Lung (tissue), 12 donors: Measurements from ENCODE around the gene LGALS4. TPM values are rescaled to one million over a fixed set of nuclear protein-coding genes. Genes with fewer than 3 reads are reported as not detected.
"Not testable (repeated sequence)": the region's sequence is repeated elsewhere in the genome, so short reads cannot be mapped to it uniquely, and the experiment has no call there.

ENCODE experiments used
- ATAC-seq: fragments of 200-7000 bp; cut with Tn5 transposase; one replicate; pipeline ENCODE4 v1.9.1; 2020; ENCODE audit warnings: moderate number of reproducible peaks; ENCODE audit not compliant: insufficient read depth, low FRiP score
- DNase-seq, 3 donors: peaks; one replicate each; pipeline ENCODE4 v3.0.0-alpha.2; 2013 to 2017
- H3K27ac ChIP-seq, 2 donors: one replicate each; pipeline ENCODE4 v1.5.1; 2013; ENCODE audit warnings: mild to moderate bottlenecking in 2 of 2, moderate library complexity in 2 of 2, control low read depth in 1 of 2, inconsistent platforms in 1 of 2, low read depth in 1 of 2, low read length in 1 of 2
- H3K27me3 ChIP-seq, 3 donors: one replicate each; pipeline ENCODE4 v1.5.1; 2013; ENCODE audit warnings: low read length in 2 of 3; ENCODE audit not compliant: control insufficient read depth in 3 of 3, insufficient read depth in 3 of 3
- H3K36me3 ChIP-seq, 4 donors: one replicate each; pipeline ENCODE4 v1.5.1; 2013; ENCODE audit warnings: low read length in 4 of 4, mild to moderate bottlenecking in 1 of 4, moderate library complexity in 1 of 4; ENCODE audit not compliant: control insufficient read depth in 4 of 4, insufficient read depth in 4 of 4
- H3K4me1 ChIP-seq, 5 donors: one replicate each; pipeline ENCODE4 v1.5.1; 2013; ENCODE audit warnings: low read length in 5 of 5, mild to moderate bottlenecking in 2 of 5, moderate library complexity in 1 of 5; ENCODE audit not compliant: control insufficient read depth in 5 of 5, insufficient read depth in 5 of 5
- H3K4me3 ChIP-seq: one replicate; pipeline ENCODE4 v1.5.1; 2013; ENCODE audit warnings: mild to moderate bottlenecking, control low read depth, moderate library complexity
- H3K9ac ChIP-seq, 2 donors: one replicate each; pipeline ENCODE4 v1.5.1; 2013; ENCODE audit warnings: low read length in 2 of 2, control low read depth in 1 of 2; ENCODE audit not compliant: insufficient read depth in 1 of 2
- H3K9me3 ChIP-seq, 4 donors: one replicate each; pipeline ENCODE4 v1.5.1; 2013; ENCODE audit warnings: low read length in 3 of 4, mild to moderate bottlenecking in 1 of 4, moderate library complexity in 1 of 4; ENCODE audit not compliant: control insufficient read depth in 4 of 4, insufficient read depth in 3 of 4
- WGBS, 2 donors: extraction: QIAGEN DNeasy Blood & Tissue Kit; methylation state at CpG; one replicate each; pipeline ENCODE4 v1.1.7; 2013; 5-methylcytosine and 5-hydroxymethylcytosine counted together
- polyA plus RNA-seq, 2 donors: library from polyadenylated mRNA; stranded (reverse); fragments of 200-250 nt; gene quantifications; one replicate each; pipeline ENCODE4 v1.2.1, GENCODE V29; 2013
- total RNA-seq, 2 donors: library from RNA; depleted of rRNA in 1 of 2; stranded (reverse); fragments of >200 nt in 1 of 2; gene quantifications; one replicate each; pipeline ENCODE4 v1.2.1, GENCODE V29; 2014 to 2021
- TF ChIP-seq, protein P1 (sequence below): IDR thresholded peaks from 2 replicates; pipeline ENCODE4 v1.5.1; 2012; ENCODE audit warnings: mild to moderate bottlenecking; ENCODE audit errors: control extremely low read depth, extremely low read depth
- donor health status: control.
- donor health status: control.
- donor health status: Bipolar disorder and iron deficiency.
- donor health status: healthy.
- donor health status: DM: yes; HTN: yes; CAD: no.

Gene LGALS4
- total and polyA plus RNA-seq, 4 donors, result 0.39 to 4.1 (median 2.6) TPM

DNA sequence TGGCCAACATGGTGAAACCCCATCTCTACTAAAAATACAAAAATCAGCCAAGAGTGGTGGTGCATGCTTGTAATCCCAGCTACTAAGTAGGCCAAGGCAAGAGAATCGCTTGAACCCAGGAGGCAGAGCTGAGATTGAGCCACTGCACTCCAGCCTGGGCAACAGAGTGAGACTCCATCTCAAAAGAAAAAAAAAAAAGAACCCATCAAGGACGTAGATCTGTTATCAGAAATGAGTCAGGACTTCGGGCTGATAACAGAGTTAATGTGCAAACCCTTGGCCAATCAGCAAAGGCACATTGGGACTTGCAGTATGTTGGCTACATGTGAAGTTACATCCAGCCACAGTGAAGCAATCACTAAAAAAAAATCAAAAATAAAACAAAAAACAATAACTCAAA lies 28.5 kb downstream of the LGALS4 start:
- H3K4me1 ChIP-seq, result no peaks in the 10 kb centered on the region
- no peak overlapping the region for H3K9ac ChIP-seq
- no peaks in the 10 kb centered on the region for H3K36me3 ChIP-seq
- H3K9me3 ChIP-seq, result no peaks in the 10 kb centered on the region
- peaks cover 0 to 4% (median 0%) of the 10 kb centered on the region in 3 donors for H3K27me3 ChIP-seq
- no peak for ATAC-seq
- H3K27ac ChIP-seq, result no peak overlapping the region
- DNase-seq, result no peak
- WGBS, 2 donors, result 70 to 87% methylated on average over 3 of the region's 3 CpGs
- TF ChIP-seq, protein P1, sequence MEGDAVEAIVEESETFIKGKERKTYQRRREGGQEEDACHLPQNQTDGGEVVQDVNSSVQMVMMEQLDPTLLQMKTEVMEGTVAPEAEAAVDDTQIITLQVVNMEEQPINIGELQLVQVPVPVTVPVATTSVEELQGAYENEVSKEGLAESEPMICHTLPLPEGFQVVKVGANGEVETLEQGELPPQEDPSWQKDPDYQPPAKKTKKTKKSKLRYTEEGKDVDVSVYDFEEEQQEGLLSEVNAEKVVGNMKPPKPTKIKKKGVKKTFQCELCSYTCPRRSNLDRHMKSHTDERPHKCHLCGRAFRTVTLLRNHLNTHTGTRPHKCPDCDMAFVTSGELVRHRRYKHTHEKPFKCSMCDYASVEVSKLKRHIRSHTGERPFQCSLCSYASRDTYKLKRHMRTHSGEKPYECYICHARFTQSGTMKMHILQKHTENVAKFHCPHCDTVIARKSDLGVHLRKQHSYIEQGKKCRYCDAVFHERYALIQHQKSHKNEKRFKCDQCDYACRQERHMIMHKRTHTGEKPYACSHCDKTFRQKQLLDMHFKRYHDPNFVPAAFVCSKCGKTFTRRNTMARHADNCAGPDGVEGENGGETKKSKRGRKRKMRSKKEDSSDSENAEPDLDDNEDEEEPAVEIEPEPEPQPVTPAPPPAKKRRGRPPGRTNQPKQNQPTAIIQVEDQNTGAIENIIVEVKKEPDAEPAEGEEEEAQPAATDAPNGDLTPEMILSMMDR, result no peak
- H3K4me3 ChIP-seq, result no peak overlapping the region

DNA sequence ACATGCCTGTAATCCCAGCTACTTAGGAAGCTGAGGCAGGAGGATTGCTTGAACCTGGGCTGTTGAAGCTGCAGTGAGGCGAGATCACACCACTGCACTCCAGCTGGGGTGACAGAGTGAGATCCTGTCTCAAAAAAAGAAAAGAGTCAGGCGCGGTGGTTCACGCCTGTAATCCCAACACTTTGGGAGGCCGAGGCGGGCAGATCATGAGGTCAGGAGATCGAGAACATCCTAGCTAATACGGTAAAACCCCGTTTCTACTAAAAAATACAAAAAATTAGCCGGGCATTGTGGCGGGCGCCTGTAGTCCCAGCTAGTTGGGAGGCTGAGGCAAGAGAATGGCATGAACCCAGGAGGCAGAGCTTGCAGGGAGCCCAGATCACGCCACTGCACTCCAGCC lies 30.5 kb downstream of the LGALS4 start:
- H3K36me3 ChIP-seq, H3K4me1 ChIP-seq, H3K9me3 ChIP-seq, H3K27ac ChIP-seq, H3K4me3 ChIP-seq, H3K9ac ChIP-seq, H3K27me3 ChIP-seq, DNase-seq, ATAC-seq: not testable (repeated sequence)
- WGBS, 2 donors, result 93% methylated on average over 13 of the region's 13 CpGs

DNA sequence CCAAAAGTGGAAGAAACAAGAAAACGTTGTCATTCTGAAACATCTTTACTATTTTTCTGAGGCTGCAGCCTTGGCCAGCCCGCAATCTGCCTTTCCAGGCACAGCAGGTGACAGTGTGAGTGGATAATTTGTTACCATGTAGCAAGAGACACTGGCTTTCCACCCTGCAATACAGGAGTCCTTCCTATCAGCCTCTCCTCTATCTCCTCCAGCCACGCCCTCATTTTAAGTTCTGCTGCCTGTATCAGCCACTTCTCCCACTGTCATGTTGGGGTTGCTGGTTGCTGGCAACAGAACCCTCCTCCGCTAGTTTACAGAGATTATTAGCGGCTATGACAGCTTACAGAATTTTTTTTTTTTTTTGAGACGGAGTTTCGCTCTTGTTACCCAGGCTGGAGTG lies 31.7 kb downstream of the LGALS4 start:
- ATAC-seq (no peak), DNase-seq (no peak)
- H3K9ac ChIP-seq, result no peak overlapping the region
- H3K36me3 ChIP-seq, result no peaks in the 10 kb centered on the region
- no peak overlapping the region for H3K4me3 ChIP-seq
- H3K9me3 ChIP-seq, result no peaks in the 10 kb centered on the region
- TF ChIP-seq, protein P1, result no peak
- WGBS, 2 donors, result 79 to 81% methylated on average over 7 of the region's 7 CpGs
- no peak overlapping the region for H3K27ac ChIP-seq
- H3K27me3 ChIP-seq, result peaks cover 0 to 4% (median 0%) of the 10 kb centered on the region in 3 donors
- H3K4me1 ChIP-seq, result no peaks in the 10 kb centered on the region

GRCh38 chr19:38780443-38780842 lies 32.3 kb downstream of the LGALS4 start:
- Histone ChIP-seq H3K9ac (no peak overlapping the region), H3K9me3 (no peaks in the 10 kb centered on the region), H3K27me3 (peaks cover 0 to 4% (median 0%) of the 10 kb centered on the region in 3 donors), H3K4me1 (no peaks in the 10 kb centered on the region), H3K27ac (no peak overlapping the region), H3K4me3 (no peak overlapping the region), H3K36me3 (no peaks in the 10 kb centered on the region)
- DNase-seq (no peak), ATAC-seq (no peak)
- WGBS, 2 donors, result 91 to 93% methylated on average over 7 of the region's 7 CpGs
- TF ChIP-seq, protein P1, result no peak
